Vagina (tissue), 2 donors: ENCODE measurements around the gene TEX35.

ENCODE experiments used
- CTCF ChIP-seq, 3 experiments: fragments of 450-650 bp in 2 of 3; fragments of 200-600 bp in 1 of 3; sonication (generic) in 1 of 3; IDR thresholded peaks; one replicate each; pipeline ENCODE4 v1.5.1; 2017 to 2019; ENCODE audit warnings: antibody characterized with exemption in 3 of 3, mild to moderate bottlenecking in 2 of 3, moderate library complexity in 2 of 3
- POLR2A ChIP-seq, 2 donors: fragments of 450-650 bp; IDR thresholded peaks; one replicate each; pipeline ENCODE4 v1.6.1; 2017; ENCODE audit warnings: antibody characterized with exemption in 2 of 2, mild to moderate bottlenecking in 2 of 2, moderate library complexity in 2 of 2
- POLR2AphosphoS5 ChIP-seq, 2 donors: sonication (generic); formaldehyde crosslinking; IDR thresholded peaks; one replicate each; pipeline ENCODE4 v1.9.0; 2017; ENCODE audit warnings: antibody characterized with exemption in 2 of 2, mild to moderate bottlenecking in 2 of 2, low read depth in 1 of 2; ENCODE audit not compliant: insufficient read depth in 1 of 2

- TF ChIP-seq POLR2AphosphoS5 (IDR thresholded peaks at IDR 0.05; ENCODE audit: insufficient read depth in 1 of 2, low read depth in 1 of 2) (no peak), CTCF (IDR thresholded peaks at IDR 0.05) (no peak), POLR2A (IDR thresholded peaks at IDR 0.05) (no peak)
These were observed 53.3 kb downstream of the TEX35 start for GRCh38 chr1:178566187-178566586.
